K562 (cell line): Measurements from ENCODE around the gene IGF2R. TPM values are rescaled to one million over a fixed set of nuclear protein-coding genes. Genes with fewer than 3 reads are reported as not detected.
A peak's percentile ranks its signal among the peaks of the same experiment; 100 is the strongest.

Experiments used
- BCLAF1 ChIP-seq, 2 experiments: fragments of 450-650 bp in 1 of 2; IDR thresholded peaks; 2 replicates each; pipeline ENCODE4 v1.6.1; 2011 to 2017; ENCODE audit warnings: low read depth in 2 of 2, antibody characterized with exemption in 1 of 2, borderline replicate concordance in 1 of 2, low read length in 1 of 2, mild to moderate bottlenecking in 1 of 2, mixed read lengths in 1 of 2; ENCODE audit not compliant: control insufficient read depth in 1 of 2
- BCOR ChIP-seq: fragments of 450-650 bp; IDR thresholded peaks from 2 replicates; pipeline ENCODE4 v1.6.1; 2016
- CSDE1 ChIP-seq, 2 experiments: fragments of 450-650 bp; IDR thresholded peaks; 2 replicates each; pipeline ENCODE4 v1.6.1; 2016; ENCODE audit warnings: mild to moderate bottlenecking in 1 of 2
- FOS ChIP-seq: IDR thresholded peaks from 3 replicates; pipeline ENCODE4 v1.6.1; 2011; ENCODE audit not compliant: insufficient read length; ENCODE audit errors: extremely low read depth
- JUN ChIP-seq, 2 experiments: sonication (generic) in 1 of 2; formaldehyde crosslinking in 1 of 2; IDR thresholded peaks; 2 replicates each; pipeline versions ENCODE4 v1.6.1 to v1.8.0; 2012 to 2022; ENCODE audit warnings: borderline replicate concordance in 2 of 2, mild to moderate bottlenecking in 2 of 2, improper control_type of control experiment in 1 of 2, low read depth in 1 of 2, low read length in 1 of 2, missing genetic modification reagents in 1 of 2
- NFYB ChIP-seq: IDR thresholded peaks from 2 replicates; pipeline ENCODE4 v1.6.1; 2011; ENCODE audit warnings: mild to moderate bottlenecking, moderate library complexity; ENCODE audit not compliant: insufficient read length; ENCODE audit errors: extremely low read depth
- ZKSCAN3 ChIP-seq: fragments of 250-450 bp; sonication (Bioruptor Pico); IDR thresholded peaks from 2 replicates; pipeline ENCODE4 v1.4.0; 2020
- ZNF311 ChIP-seq: fragments of 250-450 bp; sonication (Bioruptor Pico); IDR thresholded peaks from 2 replicates; pipeline ENCODE4 v1.4.0; 2020; ENCODE audit warnings: mild to moderate bottlenecking, moderate library complexity
- ZNF347 ChIP-seq: fragments of 450-650 bp; formaldehyde crosslinking; IDR thresholded peaks from 2 replicates; pipeline ENCODE4 v1.4.0; 2020; ENCODE audit warnings: low read depth, mild to moderate bottlenecking, moderate library complexity
- polyA plus RNA-seq, 8 experiments: library from polyadenylated mRNA; depleted of rRNA in 4 of 8; stranded (reverse) in 5 of 8; unstranded in 3 of 8; fragments of >200 nt; fragmentation: Nextera tagmentation in 2 of 8; fragmentation: Illumina TruSeq in 1 of 8; extraction: Ambion mirVana in 2 of 8; extraction: Trizol in 1 of 8; gene quantifications; 2 replicates each; pipeline versions ENCODE4 v1.2.1 to v1.2.3, GENCODE V29; 2011 to 2014; ENCODE audit warnings: inconsistent platforms in 1 of 8, missing spikeins in 1 of 8
- total RNA-seq, 7 experiments: library from RNA; depleted of rRNA in 6 of 7; stranded (reverse); fragments of >200 nt in 6 of 7; fragmentation: Illumina TruSeq in 2 of 7; extraction: Trizol in 2 of 7; gene quantifications; 2 replicates each; pipeline versions ENCODE4 v1.2.1 to v1.2.3, GENCODE V29; 2011 to 2021; ENCODE audit warnings: low replicate concordance in 1 of 7
- TF ChIP-seq, protein P1 (sequence below), 2 experiments: fragments of 450-650 bp in 1 of 2; sonication (generic) in 1 of 2; formaldehyde crosslinking in 1 of 2; IDR thresholded peaks; 2 replicates each; pipeline versions ENCODE4 v1.7.1 to v1.9.0; 2016 to 2022; ENCODE audit warnings: inconsistent platforms in 1 of 2, mild to moderate bottlenecking in 1 of 2, missing genetic modification reagents in 1 of 2
- TF ChIP-seq, protein P2 (sequence below), 2 experiments: IDR thresholded peaks; 2 replicates each; pipeline ENCODE4 v1.6.1; 2012; ENCODE audit warnings: improper control_type of control experiment in 2 of 2, low read depth in 2 of 2, low read length in 2 of 2, borderline replicate concordance in 1 of 2

IGF2R gene
- total and polyA plus RNA-seq, 9 of the 15 experiments (the other 6 are each of a cell fraction or from before 2014, with no cell fraction given) = 3.5 to 92.3 (median 34.5) TPM

DNA sequence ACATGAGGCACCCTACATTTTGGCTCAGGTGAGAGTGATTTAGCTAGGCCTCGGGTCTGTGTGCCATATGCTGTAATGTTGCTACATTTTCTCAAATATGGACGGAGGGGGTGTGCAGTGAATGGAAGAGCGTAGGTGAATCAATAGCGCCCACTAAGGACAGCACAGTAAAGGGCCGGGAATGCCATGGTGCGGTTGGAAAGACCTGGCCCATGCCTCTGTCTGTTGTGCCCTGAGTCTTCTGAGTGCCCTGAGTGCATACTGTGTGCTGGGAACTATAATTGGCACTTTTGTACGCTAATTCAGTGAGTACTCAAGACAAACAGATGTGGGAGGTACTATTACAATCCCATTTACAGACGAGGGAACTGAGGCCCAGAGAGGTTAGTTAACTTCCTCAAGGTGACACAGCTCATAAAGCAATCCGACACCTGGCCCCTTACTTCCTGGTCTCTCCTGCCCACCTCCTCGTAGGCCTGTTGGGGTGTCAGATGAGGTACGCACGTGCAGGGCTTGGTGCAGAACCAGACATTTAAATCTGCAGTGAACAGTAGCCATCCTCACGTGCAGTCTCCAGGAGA, 170.0 kb downstream of the IGF2R start (continued):
- TF ChIP-seq, protein P1, sequence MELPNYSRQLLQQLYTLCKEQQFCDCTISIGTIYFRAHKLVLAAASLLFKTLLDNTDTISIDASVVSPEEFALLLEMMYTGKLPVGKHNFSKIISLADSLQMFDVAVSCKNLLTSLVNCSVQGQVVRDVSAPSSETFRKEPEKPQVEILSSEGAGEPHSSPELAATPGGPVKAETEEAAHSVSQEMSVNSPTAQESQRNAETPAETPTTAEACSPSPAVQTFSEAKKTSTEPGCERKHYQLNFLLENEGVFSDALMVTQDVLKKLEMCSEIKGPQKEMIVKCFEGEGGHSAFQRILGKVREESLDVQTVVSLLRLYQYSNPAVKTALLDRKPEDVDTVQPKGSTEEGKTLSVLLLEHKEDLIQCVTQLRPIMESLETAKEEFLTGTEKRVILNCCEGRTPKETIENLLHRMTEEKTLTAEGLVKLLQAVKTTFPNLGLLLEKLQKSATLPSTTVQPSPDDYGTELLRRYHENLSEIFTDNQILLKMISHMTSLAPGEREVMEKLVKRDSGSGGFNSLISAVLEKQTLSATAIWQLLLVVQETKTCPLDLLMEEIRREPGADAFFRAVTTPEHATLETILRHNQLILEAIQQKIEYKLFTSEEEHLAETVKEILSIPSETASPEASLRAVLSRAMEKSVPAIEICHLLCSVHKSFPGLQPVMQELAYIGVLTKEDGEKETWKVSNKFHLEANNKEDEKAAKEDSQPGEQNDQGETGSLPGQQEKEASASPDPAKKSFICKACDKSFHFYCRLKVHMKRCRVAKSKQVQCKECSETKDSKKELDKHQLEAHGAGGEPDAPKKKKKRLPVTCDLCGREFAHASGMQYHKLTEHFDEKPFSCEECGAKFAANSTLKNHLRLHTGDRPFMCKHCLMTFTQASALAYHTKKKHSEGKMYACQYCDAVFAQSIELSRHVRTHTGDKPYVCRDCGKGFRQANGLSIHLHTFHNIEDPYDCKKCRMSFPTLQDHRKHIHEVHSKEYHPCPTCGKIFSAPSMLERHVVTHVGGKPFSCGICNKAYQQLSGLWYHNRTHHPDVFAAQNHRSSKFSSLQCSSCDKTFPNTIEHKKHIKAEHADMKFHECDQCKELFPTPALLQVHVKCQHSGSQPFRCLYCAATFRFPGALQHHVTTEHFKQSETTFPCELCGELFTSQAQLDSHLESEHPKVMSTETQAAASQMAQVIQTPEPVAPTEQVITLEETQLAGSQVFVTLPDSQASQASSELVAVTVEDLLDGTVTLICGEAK (IDR thresholded peaks at IDR 0.05) = no peak
- TF ChIP-seq, protein P1 (CRISPR knock-in tag; IDR thresholded peaks at IDR 0.05) = no peak
- no peak for TF ChIP-seq BCLAF1 (IDR thresholded peaks at IDR 0.05; ENCODE audit: borderline replicate concordance in 1 of 2, control insufficient read depth in 1 of 2, low read depth in 2 of 2, low read length in 1 of 2)
- TF ChIP-seq CSDE1 (IDR thresholded peaks at IDR 0.05) = no peak
- TF ChIP-seq, protein P2, sequence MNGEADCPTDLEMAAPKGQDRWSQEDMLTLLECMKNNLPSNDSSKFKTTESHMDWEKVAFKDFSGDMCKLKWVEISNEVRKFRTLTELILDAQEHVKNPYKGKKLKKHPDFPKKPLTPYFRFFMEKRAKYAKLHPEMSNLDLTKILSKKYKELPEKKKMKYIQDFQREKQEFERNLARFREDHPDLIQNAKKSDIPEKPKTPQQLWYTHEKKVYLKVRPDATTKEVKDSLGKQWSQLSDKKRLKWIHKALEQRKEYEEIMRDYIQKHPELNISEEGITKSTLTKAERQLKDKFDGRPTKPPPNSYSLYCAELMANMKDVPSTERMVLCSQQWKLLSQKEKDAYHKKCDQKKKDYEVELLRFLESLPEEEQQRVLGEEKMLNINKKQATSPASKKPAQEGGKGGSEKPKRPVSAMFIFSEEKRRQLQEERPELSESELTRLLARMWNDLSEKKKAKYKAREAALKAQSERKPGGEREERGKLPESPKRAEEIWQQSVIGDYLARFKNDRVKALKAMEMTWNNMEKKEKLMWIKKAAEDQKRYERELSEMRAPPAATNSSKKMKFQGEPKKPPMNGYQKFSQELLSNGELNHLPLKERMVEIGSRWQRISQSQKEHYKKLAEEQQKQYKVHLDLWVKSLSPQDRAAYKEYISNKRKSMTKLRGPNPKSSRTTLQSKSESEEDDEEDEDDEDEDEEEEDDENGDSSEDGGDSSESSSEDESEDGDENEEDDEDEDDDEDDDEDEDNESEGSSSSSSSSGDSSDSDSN (IDR thresholded peaks at IDR 0.05; ENCODE audit: borderline replicate concordance in 1 of 2, low read depth in 2 of 2, low read length in 2 of 2) = no peak
- TF ChIP-seq FOS = no peak
- no peak for TF ChIP-seq JUN (IDR thresholded peaks at IDR 0.05; ENCODE audit: borderline replicate concordance, low read depth, low read length)
- TF ChIP-seq JUN (CRISPR knock-in tag; IDR thresholded peaks at IDR 0.05; ENCODE audit: borderline replicate concordance) = no peak
- TF ChIP-seq NFYB = no peak
- no peak for TF ChIP-seq ZNF347 (CRISPR knock-in tag)
- TF ChIP-seq ZKSCAN3 (CRISPR knock-in tag) = no peak
- TF ChIP-seq BCOR = peak; percentile 49; the same call in 1 of the 2 replicates
- no peak for TF ChIP-seq ZNF311 (CRISPR knock-in tag)
